ENCODE measurements around the gene ACTL6B. TPM values are rescaled to one million over a fixed set of nuclear protein-coding genes. Genes with fewer than 3 reads are reported as not detected.

ACTL6B gene
- total and polyA plus RNA-seq, 2 of the 8 experiments (the other 6 are each of a cell fraction or from before 2014, with no cell fraction given) = 2.1 to 4.5 TPM

DNA sequence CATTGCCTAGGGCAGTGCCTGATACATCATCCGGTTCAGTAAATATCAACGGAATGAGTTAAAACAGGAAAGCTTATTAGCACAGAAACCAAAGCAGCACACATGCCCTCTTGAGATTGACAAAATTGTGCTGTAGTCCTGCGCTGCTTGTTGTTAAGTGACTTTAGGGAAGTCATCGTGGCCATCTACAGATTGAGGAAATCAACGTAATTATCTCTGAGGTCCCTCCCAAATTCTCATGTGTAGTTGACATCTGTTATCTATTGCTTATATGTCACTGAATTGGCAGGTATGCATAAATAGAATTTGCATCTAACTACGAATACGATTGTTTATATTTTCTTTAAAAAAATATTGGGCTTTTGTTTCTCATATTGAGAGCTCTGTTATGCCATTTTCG is 13.8 kb upstream of the ACTL6B start:
- no peak overlapping the region for H2AFZ ChIP-seq (ENCODE audit: low read length)
- H3K18ac ChIP-seq (ENCODE audit: extremely low read depth, low read length) = no peak overlapping the region
- no peak overlapping the region for H3K9ac ChIP-seq (replicated peaks in 1 of 4; ENCODE audit: extremely low read depth in 1 of 4, low read depth in 3 of 4, low read length in 3 of 4)
- H3K27me3 ChIP-seq (replicated peaks in 1 of 4; ENCODE audit: control insufficient read depth in 3 of 4, extremely low read depth in 1 of 4, insufficient read depth in 3 of 4, low read length in 3 of 4) = peaks cover 0 to 8% (median 6%) of the 10 kb centered on the region in 4 experiments; a peak in 4 of 7 replicates
- no peak overlapping the region for H3K56ac ChIP-seq (replicated peaks; ENCODE audit: insufficient read length, low read depth, low read length)
- ChIA-PET CTCF (ENCODE audit: partially characterized antibody) (interaction anchor here (0.8 to 1.8 kb wide), 10 partner anchors 11 to 124 kb away, joined by 3 to 6 read pairs (median 3); partner anchors contain the start of genes ACTL6B and POP7), POLR2A (ENCODE audit: partially characterized antibody) (interaction anchor here (1.0 to 1.2 kb wide), 2 partner anchors 9 to 158 kb away, joined by 3 read pairs; no protein-coding TSS in a partner anchor)
- WGBS, 2 experiments (ENCODE audit: extremely low coverage in 1 of 2, insufficient coverage in 1 of 2, insufficient read length in 1 of 2, insufficient replicate concordance in 2 of 2, low coverage in 1 of 2, low lambda C conversion rate in 2 of 2, missing lambda C conversion rate in 1 of 2) = 87% methylated on average over 8 of the region's 8 CpGs; no CpG with 5 or more reads in 1 of the 2 experiments
- H4K8ac ChIP-seq (ENCODE audit: extremely low read depth, insufficient read depth, low read length) = no peak overlapping the region
- no peaks in the 10 kb centered on the region for H3K36me3 ChIP-seq (ENCODE audit: control insufficient read depth in 2 of 4, insufficient read depth in 4 of 4, low read length in 3 of 4)
- no peak overlapping the region for H2BK12ac ChIP-seq (ENCODE audit: low read depth, low read length)
- H2BK20ac ChIP-seq (ENCODE audit: low read length) = no peak overlapping the region
- no peak overlapping the region for H2AK5ac ChIP-seq (ENCODE audit: low read depth, low read length)
- H2BK120ac ChIP-seq (replicated peaks; ENCODE audit: low read depth, low read length) = no peak overlapping the region
- H4K20me1 ChIP-seq (replicated peaks in 1 of 2; ENCODE audit: control insufficient read depth in 1 of 2, insufficient read depth in 2 of 2, low read length in 2 of 2) = peaks cover 0 to 3% of the 10 kb centered on the region in 2 experiments
- H3K4me3 ChIP-seq (ENCODE audit: extremely low read depth in 1 of 4, insufficient read depth in 2 of 4, low read depth in 3 of 4, low read length in 4 of 4) = no peak overlapping the region
- no peak overlapping the region for H4K91ac ChIP-seq (replicated peaks; ENCODE audit: insufficient read length, low read length)
- no peak overlapping the region for H3K4me2 ChIP-seq (ENCODE audit: insufficient read depth in 1 of 2, low read depth in 2 of 2, low read length in 2 of 2)
- H3K4ac ChIP-seq (replicated peaks; ENCODE audit: insufficient read length, low read depth, low read length) = no peak overlapping the region
- H3K14ac ChIP-seq (ENCODE audit: insufficient read length) = no peak overlapping the region
- H3K27ac ChIP-seq (ENCODE audit: low read depth, low read length) = no peak overlapping the region
- H3K79me2 ChIP-seq (ENCODE audit: control insufficient read depth in 1 of 2, insufficient read depth in 2 of 2, low read length in 2 of 2) = no peaks in the 10 kb centered on the region
- TF ChIP-seq PHF8 (conservative IDR thresholded peaks at IDR 0.05; ENCODE audit: low read depth, low read length) (no peak), KDM5A (IDR thresholded peaks at IDR 0.05; ENCODE audit: low read length) (no peak), YY1 (IDR thresholded peaks at IDR 0.05; ENCODE audit: low read depth, low read length) (no peak), SP1 (IDR thresholded peaks at IDR 0.05; ENCODE audit: low read depth, low read length) (no peak)
- TF ChIP-seq, protein P1, sequence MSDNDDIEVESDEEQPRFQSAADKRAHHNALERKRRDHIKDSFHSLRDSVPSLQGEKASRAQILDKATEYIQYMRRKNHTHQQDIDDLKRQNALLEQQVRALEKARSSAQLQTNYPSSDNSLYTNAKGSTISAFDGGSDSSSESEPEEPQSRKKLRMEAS (IDR thresholded peaks at IDR 0.05) = no peak
- no peak for DNase-seq (ENCODE audit: low read depth in 1 of 2, low spot score in 2 of 2)
- no peaks in the 10 kb centered on the region for H3K9me3 ChIP-seq (ENCODE audit: insufficient read depth in 2 of 2, low read depth in 1 of 2, low read length in 1 of 2)
- no peak overlapping the region for H3K23ac ChIP-seq (ENCODE audit: insufficient read length)
- no peaks in the 10 kb centered on the region for H3K4me1 ChIP-seq (replicated peaks in 1 of 4; ENCODE audit: control insufficient read depth in 3 of 4, insufficient read depth in 4 of 4, low read length in 3 of 4)
- H4K5ac ChIP-seq (ENCODE audit: insufficient read length, low read depth, low read length) = no peak overlapping the region
- H3K23me2 ChIP-seq (ENCODE audit: low read depth, low read length) = peaks cover 9% of the 10 kb centered on the region; the same call in 1 of the 2 replicates
- no peak for FAIRE-seq
- no peak overlapping the region for H2BK15ac ChIP-seq (ENCODE audit: low read length)
- no peaks in the 10 kb centered on the region for H3K79me1 ChIP-seq (ENCODE audit: low read depth, low read length)
- H2BK5ac ChIP-seq (ENCODE audit: low read depth, low read length) = no peak overlapping the region

Data from H1 (cell line).